WTC11 (cell line): ENCODE measurements around the gene PTPRK.
"Not testable (repeated sequence)": the region's sequence is repeated elsewhere in the genome, so short reads cannot be mapped to it uniquely, and the experiment has no call there.

ENCODE experiments used
- TEAD1 ChIP-seq: sonication (generic); formaldehyde crosslinking; IDR thresholded peaks from 2 replicates; pipeline ENCODE4 v1.8.0; 2022; ENCODE audit warnings: mild to moderate bottlenecking, missing genetic modification reagents
- TF ChIP-seq, protein P1 (sequence below): fragments of 200-600 bp; IDR thresholded peaks from 2 replicates; pipeline ENCODE4 v1.8.0; 2022; ENCODE audit warnings: antibody characterized with exemption

DNA sequence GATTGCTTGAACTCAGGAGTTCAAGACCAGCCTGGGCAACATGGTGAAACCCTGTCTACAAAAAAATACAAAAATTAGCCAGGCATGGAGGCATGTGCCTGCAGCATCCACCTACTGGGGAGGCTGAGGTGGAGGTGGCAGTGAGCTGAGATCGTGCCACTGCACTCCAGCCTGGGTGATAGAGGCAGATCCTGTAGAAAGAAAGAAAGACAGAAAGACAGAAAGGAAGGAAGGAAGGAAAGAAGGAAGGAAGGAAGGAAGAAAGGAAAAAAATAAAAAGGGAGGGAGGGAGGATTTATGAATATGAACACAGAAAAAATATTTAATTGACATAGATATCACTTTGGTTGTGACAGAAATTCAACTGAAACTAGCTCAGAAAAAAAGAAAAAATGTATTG is 33.8 kb downstream of the PTPRK start:
- TF ChIP-seq, protein P1, sequence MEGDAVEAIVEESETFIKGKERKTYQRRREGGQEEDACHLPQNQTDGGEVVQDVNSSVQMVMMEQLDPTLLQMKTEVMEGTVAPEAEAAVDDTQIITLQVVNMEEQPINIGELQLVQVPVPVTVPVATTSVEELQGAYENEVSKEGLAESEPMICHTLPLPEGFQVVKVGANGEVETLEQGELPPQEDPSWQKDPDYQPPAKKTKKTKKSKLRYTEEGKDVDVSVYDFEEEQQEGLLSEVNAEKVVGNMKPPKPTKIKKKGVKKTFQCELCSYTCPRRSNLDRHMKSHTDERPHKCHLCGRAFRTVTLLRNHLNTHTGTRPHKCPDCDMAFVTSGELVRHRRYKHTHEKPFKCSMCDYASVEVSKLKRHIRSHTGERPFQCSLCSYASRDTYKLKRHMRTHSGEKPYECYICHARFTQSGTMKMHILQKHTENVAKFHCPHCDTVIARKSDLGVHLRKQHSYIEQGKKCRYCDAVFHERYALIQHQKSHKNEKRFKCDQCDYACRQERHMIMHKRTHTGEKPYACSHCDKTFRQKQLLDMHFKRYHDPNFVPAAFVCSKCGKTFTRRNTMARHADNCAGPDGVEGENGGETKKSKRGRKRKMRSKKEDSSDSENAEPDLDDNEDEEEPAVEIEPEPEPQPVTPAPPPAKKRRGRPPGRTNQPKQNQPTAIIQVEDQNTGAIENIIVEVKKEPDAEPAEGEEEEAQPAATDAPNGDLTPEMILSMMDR = not testable (repeated sequence)
- not testable (repeated sequence) for TF ChIP-seq TEAD1 (CRISPR knock-in tag)
